CD4-positive, alpha-beta T cell treated with Interleukin-15 for 4 hours (primary cell): Measurements from ENCODE around the gene PFKFB2.
A peak's percentile ranks its signal among the peaks of the same experiment; 100 is the strongest.

Experiments used
- DNase-seq: peaks from one replicate; pipeline ENCODE4 v3.0.0-alpha.2; 2020; ENCODE audit warnings: low spot score

Gene PFKFB2

DNA sequence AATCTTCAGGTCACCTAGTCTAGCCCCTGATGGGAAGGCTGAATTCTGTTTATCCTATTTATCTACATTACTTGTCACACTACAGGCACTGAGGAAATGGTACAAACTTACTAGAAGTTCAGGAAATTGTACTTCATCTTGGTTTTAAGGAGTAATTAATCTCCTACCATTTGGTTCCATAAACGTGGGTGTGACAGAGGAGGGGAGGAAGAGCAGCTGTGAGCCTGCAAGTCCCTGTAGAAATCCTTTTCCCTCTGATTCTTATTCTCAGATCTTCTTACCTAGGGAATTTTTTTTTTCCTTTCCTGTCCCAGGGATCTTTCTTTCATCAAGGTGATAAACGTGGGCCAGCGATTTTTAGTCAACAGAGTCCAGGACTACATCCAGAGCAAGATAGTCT lies 14.1 kb downstream of the PFKFB2 start:
- DNase-seq, result no peak

DNA sequence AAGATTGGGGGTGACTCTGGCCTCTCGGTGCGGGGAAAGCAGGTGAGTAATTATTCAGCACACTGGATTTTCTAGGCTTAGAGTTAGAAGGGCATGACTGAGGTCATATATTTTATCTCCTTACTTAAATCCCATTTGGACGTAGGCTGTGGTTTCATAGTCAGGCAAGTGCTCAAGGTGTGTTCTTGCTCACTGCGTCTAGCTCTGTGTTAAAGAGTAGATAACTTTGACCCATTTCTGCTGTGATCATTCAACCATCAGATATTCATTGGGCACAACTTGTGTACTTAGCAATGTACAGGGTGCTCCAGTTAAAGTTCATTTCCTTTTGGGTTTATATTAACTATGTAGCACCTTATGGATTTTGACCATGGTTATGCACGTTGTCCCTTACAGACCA lies 14.6 kb downstream of the PFKFB2 start:
- no peak for DNase-seq

DNA sequence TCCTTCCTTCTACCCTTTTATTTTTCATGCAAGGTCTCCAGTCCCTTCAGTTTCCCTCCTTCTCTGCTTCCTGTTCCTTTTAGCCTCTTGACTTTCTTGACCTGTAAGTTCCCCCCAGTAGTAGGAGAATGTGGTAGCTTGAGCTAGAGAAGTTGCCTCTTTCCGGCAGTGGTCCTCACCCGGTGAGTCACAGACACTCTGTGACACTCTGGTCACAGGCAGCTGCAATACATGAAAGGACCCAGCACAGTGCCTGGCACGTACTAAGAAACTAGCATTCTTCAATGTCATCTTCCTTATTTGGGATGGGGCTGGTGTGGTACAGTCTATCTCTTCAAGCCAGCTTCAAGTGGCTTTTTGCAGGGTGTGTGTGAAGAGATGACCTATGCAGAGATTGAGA lies 16.0 kb downstream of the PFKFB2 start:
- DNase-seq, result no peak

DNA sequence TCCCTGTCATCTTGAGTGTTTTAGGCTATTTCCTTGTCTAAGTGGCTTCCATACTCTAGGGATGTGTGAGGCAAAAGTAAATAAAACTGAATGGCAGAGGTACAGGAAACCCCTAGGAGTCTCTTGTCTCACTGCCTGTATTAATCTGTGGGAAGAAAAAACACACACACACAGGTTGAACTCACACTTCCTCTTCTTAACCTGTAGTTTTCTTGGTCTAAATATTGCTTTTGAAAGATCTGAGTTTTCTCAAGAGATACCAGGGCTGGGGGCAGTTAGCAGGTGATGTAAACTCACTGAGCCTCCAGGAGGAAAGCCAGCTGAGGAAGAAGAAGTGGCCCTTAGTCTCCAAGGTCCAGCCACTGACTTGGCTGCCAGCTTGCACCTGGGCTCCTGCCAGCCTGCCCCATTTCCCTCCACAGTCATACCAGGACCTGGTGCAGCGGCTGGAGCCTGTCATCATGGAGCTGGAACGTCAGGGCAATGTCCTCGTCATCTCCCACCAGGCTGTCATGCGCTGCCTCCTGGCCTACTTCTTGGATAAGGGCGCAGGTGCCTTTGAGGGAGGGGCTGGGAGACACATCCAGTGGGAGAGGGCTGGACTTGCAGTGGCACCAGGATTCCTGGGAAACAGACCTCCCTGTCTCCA lies 16.9 kb downstream of the PFKFB2 start:
- no peak for DNase-seq

DNA sequence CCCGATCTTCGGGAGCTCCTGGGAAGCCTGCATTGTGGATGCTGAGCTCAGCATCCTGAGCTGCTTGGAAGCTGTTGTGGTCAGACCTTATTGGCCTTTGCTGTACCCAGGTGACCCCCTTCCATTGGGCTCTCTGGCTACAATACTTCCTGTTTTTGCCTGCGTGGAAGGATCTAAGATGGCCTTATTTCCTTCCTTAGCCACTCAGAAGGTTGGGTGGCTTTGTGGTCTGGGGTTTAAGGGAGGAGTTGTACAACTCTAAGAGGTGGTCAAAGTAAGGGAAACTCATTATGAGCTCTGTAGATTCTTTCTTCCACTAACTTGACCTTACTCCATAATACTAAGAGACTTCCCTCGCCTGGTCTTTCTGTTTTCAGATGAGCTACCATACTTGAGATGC lies 17.7 kb downstream of the PFKFB2 start:
- no peak for DNase-seq

DNA sequence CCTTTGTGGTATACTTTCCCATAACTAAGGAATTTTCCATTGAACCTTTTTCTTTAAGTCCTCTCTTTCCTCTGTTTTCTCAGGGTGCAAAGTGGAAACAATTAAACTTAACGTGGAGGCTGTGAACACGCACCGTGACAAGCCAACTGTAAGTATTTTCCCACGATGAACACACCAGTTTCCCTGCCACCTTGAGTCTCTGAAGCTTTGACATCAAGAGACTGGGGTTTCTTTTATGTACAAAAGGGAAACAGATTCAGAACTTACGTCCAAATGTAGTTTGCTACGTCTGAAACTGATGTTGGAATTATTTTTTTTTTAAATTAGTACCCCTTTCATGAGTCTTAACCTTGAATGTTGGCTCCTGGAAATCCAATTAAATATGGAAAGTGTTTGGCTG lies 18.4 kb downstream of the PFKFB2 start:
- no peak for DNase-seq

DNA sequence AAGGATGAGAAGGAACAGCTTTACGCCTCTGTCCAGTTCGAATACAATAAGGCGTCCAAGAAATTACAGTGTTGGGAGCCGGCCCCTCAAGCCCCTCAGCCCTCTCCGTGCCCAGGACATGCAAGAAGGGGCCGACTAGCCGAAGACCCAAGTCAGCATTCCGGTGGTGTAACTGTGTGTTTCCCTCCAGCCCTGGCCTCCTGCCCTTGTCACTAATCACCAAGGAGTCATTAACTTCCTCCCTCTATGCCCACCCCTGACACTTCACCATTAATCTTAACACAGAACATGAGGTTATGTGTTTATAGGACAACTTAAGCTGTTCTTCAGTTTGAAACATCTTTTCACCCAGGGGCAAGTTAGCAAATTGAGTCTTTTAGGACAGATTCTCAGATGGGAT lies 19.2 kb downstream of the PFKFB2 start:
- DNase-seq, result no peak

DNA sequence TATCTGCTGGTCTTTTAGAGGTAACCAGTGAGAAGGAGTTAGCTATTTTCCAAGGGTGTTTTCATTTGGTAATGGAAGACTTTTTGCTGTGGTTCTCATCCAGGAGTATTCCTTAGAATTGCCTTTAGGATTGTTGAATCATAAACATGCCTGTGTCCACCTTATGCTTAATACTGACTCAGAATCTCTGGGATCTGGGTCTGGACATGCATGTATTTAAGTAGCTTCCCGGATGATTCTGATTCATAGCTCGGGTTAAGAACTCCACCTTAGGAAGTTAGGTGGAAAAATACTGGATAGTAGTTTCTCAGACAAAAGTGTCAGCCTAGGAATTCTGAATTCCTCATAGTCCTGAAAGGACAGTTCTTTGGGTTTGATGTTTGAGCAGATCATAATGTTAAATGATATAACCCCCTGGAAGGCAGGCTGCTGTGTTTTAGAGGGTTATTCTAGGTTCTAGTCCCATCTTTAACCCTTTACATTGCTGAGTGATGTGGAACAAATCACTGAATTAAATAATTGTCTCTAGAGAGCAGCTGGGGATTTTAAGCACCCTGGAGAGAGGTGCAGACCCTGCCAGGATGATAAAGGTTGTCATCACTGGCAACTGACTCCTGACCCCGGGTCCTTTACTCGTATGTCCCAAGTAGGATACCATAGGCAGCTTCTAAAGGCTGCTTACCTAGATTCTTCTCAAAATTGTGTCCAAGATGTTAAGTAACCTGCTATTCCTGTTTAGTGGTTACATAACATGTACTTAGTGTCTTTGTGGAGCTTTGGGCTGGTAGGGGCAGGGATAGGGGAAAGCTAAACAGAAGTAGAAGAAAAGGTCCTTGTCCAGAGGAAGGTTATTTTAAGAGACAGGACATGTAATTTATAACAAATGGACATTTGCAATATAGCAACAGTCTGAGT lies 21.1 kb downstream of the PFKFB2 start:
- DNase-seq, result no peak

DNA sequence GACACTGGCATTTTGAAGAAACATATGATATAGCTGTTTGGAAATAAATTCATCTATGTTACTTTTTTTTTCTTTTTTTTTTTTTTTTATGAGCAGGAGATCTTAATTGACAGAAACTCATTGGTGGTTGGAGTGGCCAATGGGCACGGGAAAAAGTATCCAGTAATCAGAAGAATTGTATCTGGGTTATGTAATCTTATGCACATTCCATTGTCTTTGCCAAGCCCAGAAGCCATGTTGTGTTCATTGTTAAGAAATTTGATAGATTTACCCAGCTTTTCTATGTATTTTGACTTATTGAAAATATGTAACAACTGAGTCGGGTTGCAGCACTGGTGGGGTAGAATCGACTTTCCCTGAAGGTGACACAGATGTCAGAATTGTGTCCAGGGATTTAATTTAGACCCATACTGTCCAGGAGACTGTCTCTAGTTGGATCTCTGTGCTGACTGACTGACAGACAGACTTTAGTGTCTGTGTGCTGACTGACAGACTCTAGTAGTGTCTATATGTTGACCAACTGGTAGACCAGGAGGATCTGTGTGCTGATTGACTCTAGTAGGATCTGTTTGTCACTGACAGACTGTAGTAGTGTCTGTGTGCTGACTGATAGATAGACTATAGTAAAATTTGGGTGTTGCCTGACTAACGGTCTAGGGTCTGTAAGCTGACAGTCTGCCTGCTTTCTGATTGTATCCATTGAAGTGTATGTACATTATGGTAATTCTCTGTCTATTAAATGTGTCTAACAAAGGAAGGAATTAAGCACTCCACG lies 23.3 kb downstream of the PFKFB2 start:
- DNase-seq, result no peak

DNA sequence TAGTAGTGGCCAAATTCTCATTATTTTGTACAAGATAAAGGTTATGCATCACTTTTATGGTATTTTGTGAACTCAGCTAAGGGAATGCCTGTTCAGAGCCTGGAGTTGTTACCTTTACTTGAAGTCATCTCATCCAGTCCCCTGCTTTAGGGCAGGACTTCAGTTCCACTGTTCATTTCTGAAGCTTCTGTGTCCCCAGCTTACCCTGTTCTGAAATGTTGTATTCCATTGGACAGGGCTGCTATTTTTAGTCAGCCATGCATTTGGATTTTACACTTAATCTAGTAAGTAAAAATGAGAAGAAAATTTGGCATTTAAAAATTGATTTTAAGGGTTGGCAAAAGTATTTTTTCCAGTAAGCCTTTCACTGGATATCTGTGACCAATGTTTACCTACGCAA lies 23.9 kb downstream of the PFKFB2 start:
- DNase-seq, result no peak

DNA sequence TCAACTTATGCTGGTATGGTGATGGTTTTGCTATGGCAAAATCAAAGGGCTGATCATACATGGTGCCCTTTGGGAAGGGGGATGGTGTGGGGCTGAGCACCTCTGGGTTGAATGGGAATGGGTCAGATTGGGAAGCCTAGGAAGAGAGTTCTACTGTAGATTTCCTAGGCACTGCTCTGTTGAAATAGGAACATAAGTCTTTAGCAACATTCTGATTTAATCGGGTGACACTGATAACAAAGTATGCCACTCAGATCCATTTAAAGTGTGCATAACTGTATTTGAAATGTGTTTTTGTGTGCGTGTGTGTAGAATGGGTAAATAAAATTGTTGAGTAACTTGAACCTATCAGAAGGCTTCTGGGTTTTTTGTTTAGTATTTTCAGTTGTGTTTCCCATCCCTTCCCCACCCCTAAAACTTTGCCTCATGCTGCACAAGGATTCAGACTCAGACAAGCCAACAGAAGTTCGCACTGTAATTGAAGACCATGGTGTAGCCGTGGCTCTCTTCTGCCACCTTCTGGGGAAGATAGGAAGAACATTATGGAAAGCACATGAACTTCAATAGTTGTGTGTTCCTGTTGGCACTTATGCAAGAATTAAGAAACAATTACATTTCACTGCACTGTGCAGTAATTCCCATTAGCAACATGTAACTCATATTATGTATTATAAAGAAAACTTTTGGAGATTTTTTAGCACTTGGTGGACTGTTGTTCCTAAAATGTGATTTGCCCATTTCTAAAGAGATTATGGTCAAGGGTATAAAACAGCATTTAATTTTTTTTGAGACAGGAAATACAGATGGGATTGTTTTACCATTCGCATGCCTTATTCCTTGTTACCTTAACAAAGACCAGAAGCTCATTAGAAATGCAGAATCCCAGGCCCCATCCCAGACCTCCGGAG lies 24.6 kb downstream of the PFKFB2 start:
- DNase-seq, result peak; percentile 79

DNA sequence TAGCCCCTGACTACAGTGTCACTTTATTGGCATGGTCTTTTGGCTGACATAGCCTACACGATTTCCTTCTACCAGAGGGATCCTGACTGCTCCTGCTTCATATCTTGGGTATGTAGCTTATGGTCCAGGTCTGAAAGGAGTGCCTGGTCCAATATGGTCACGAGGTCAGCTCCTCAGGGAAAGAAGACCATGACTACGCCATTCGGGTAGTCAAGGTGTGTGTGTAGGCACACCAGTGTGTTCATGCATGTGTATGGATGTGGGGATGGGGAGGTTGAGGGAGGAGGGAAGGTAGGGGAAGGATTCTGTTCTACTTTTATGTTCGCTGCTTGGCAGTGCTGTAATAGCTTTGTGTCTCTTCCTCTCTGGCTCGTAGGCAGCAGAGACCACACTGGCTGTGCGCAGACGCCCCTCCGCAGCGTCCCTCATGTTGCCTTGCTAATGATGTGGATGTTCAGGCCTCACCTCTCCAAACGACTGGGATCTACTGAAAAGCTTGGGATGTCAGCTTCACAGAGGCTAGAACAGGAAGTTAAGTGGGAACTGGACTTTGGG lies 25.6 kb downstream of the PFKFB2 start:
- DNase-seq, result no peak

DNA sequence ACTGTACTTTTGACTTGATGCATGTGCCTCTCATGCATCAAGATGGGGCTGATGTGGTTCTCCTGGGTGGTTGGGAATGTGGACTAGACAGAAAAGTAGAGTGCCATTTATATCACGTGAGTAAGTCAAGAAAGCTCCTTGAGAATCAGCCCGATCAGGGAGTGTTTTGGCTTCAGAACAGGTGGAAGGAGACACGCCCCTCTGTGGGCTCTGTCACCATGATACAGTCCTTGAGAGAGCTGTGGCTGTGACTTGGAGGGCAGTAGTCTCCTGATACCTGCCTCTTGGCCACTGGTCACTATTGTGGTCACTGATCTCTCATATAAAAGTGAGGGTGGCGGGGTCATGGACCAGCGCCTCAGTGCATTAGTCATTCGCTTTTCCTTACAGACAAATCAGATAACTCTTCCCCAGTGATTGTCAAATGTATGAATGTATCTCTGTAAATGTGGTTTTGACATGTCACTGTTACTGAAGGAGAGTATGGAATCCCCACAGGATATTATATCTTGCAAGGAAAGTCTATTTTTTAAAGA lies 26.7 kb downstream of the PFKFB2 start:
- no peak for DNase-seq

DNA sequence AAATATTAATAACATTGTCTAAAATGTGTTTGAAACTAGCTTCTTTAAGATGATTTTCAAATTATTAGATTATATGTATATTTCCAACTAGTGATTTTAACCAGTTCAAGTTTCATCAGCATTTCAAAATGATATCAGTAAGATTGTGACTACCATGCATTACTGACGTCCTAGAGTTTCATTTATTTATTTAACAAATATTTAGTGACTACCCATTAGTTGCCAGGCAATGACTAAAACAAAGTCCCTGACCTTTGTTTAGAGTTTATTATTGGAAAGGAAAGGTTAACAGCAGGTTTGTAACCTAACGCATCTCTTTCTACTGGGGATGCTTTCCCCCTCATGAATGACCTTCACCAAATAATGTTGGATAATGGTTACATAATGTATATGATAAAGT lies 28.0 kb downstream of the PFKFB2 start:
- DNase-seq, result no peak

DNA sequence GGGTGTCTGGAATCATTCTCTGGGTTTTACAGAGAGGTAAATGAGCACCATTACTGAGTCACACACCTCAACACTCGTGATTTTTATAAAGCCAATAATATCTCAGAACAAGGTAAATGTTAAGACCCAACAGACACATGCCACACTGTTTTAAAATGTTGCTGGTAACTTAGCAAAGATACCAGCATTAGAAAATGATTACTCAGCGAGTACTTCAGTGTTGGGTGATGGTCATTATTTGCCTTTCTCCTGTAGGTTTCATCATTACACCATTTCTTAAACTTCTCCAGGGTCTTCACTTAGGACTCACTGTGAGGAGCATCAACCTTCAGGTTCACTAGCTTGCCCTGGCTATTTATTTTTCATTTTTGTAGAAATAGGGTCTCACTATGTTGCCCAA lies 28.7 kb downstream of the PFKFB2 start:
- DNase-seq, result no peak

DNA sequence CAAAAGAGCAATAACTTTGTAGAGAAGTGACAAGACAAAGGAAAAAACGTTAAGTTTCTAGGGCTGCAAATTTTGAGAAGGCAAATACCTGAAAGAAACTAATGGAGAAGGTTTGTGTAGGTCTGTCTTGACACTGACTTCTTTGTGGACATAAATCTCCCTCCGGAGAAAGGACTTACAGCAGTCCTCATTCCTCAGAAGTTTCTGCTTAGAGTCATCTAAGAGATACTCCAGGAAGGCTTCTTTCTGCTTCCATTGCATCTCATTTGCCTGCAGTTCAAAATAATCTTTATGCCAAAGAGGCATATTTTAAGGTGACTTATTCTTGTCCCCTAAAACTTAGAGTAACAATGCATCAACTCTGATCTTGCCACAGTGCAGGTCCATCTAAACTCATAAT lies 31.2 kb downstream of the PFKFB2 start:
- no peak for DNase-seq

DNA sequence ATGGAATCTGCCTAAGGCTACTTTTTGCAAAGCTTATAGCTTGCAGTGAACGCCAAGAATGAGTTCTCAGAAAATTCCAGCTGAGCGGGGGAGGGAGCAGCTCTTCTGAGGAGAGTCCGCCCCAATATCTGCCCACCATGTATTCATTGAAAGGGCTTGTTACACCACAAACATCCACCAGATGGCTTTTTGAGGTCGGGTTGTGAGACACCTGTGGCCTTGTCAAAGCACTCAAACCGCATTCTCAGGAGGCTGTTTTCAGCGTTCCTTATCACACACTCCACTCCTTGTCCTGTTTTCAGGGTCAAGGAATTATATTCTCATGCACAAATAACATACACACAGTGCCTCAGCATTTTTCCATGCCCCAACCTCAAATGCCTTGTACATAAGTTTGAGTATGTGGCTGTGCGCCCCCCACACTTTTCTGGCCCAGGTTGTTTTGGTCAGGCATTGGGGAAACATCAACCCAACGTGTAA lies 31.7 kb downstream of the PFKFB2 start:
- DNase-seq, result peak; percentile 62

DNA sequence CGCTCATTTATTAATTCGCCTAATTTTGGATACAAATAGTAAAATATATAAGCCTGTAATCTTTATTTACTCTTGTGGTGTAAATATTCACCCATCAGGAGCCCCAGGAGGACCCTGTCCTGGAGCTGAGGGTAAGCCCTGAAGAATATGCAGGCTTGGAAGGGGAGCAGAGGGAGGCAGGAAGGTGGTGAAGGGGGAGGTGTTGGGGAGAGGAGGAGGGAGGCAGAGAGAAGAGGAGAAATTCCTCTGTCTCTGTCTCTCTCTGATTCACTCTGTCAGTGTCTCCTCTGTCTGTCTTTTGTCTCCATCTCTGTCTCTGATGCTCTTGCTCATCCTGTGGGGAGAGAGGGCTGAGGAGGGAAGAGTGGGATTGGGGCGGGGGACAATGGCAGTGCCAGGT lies 32.8 kb downstream of the PFKFB2 start:
- DNase-seq, result no peak

DNA sequence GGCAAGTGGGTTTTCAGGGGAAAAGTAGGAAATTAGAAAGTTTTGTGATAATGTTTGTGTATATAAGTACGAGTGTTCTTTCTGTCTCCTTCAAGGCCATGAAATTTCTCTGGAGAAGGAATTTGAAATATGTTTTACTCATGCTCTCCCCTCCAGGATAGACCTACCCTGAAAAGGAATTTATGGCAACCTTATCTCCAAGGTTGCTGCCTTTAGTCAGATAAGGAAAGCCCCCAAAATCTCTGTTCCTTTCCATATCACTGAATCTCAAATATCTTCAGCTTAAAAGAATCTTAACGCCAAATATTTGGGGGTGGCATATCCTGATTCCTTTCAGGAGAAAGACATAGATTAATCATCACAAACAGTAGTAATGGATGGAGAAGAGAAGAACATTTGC lies 35.1 kb downstream of the PFKFB2 start:
- DNase-seq, result no peak

DNA sequence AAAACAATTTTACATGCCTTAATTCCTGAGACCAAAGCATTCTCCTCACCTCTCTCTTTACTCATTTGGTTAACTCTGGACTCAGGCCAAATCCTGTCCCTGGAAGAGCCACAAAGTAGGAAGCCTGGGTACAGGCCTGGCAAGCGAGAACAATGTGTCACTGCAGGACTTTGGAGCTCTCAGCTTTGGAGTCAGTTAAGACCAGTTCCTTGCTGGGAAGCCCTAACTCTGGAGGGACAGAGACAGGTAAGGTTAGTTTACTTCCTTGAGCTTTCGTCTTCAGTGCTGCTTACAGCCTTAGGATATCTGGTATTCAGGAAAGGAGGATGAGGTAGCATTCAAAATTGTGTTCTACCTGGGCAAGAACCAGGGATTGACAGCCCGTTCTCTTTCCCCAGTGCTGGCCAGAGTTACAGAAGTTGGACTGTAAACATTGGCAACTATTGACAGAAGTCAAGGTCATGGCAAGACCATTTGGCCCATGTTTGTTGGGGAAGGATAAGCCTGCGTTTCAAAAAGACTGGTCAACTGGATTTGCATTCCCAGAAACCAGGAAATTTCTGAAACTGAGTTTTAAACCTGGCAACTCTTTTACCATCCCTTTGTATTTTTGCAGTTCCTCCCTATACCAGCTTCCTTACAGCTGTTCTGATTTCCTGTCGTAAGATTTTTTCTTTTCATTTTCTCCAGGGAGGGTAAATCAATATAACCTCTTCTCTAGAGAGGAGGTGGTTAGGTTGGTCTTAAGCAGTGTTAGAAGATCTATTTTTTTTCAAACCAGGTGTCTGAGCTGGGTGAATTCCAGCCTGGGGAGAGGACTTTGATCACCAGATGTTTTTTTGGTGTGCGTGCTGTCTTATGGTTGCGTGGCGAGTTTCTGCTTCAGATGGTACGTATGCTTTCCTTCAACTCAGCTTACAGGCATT lies 35.9 kb downstream of the PFKFB2 start, which contains the start of gene C4BPB:
Gene C4BPB (plus strand): TSS at position 160 of the 926 bp plus-strand sequence. CDS start 672 bp downstream, at position 832.
- no peak for DNase-seq
